ENCODE data around the gene DNAJC4. TPM values are rescaled to one million over a fixed set of nuclear protein-coding genes. Genes with fewer than 3 reads are reported as not detected.
"Not testable (repeated sequence)": the region's sequence is repeated elsewhere in the genome, so short reads cannot be mapped to it uniquely, and the experiment has no call there.

The DNAJC4 gene
- polyA plus RNA-seq, 1 donor, result 65.1 TPM

GRCh38 chr11:64244966-64245365 lies 14.6 kb downstream of the DNAJC4 start:
- DNase-seq (ENCODE audit: low read depth), result no peak

- DNase-seq (ENCODE audit: low read depth), result no peak
Measured at GRCh38 chr11:64245401-64245796, 15.1 kb downstream of the DNAJC4 start.

GRCh38 chr11:64245797-64246620 lies 15.7 kb downstream of the DNAJC4 start:
- DNase-seq (ENCODE audit: low read depth), result no peak

- DNase-seq (ENCODE audit: low read depth), result not testable (repeated sequence)
Measured at GRCh38 chr11:64246621-64246870, 16.2 kb downstream of the DNAJC4 start.

- DNase-seq (ENCODE audit: low read depth), result no peak
Measured at GRCh38 chr11:64246871-64247728, 16.8 kb downstream of the DNAJC4 start, which contains the start of gene PPP1R14B. PPP1R14B (minus strand) TSS chr11:64246943; CDS start chr11:64246673, 270 bp downstream.

- no peak for DNase-seq (ENCODE audit: low read depth)
Measured at GRCh38 chr11:64247729-64248531, 17.6 kb downstream of the DNAJC4 start.

- no peak for DNase-seq (ENCODE audit: low read depth)
Measured at GRCh38 chr11:64248578-64248977, 18.2 kb downstream of the DNAJC4 start.

GRCh38 chr11:64249038-64249437 lies 18.7 kb downstream of the DNAJC4 start:
- DNase-seq (ENCODE audit: low read depth), result no peak

GRCh38 chr11:64249563-64250414 lies 19.4 kb downstream of the DNAJC4 start:
- no peak for DNase-seq (ENCODE audit: low read depth)

GRCh38 chr11:64250415-64251015 lies 20.2 kb downstream of the DNAJC4 start:
- DNase-seq (ENCODE audit: low read depth), result no peak

- DNase-seq (ENCODE audit: low read depth), result no peak
Measured at GRCh38 chr11:64251016-64251752, 20.8 kb downstream of the DNAJC4 start, which contains the start of gene PLCB3. PLCB3 (plus strand) TSS chr11:64251530; CDS start chr11:64251650, 120 bp downstream.

- no peak for DNase-seq (ENCODE audit: low read depth)
Measured at GRCh38 chr11:64251753-64252002, 21.3 kb downstream of the DNAJC4 start.

GRCh38 chr11:64252003-64252872 lies 21.9 kb downstream of the DNAJC4 start:
- DNase-seq (ENCODE audit: low read depth), result no peak

GRCh38 chr11:64253043-64253442 lies 22.7 kb downstream of the DNAJC4 start:
- DNase-seq (ENCODE audit: low read depth), result no peak

- no peak for DNase-seq (ENCODE audit: low read depth)
Measured at GRCh38 chr11:64253481-64253880, 23.1 kb downstream of the DNAJC4 start.

- DNase-seq (ENCODE audit: low read depth), result no peak
Measured at GRCh38 chr11:64254326-64254725, 24.0 kb downstream of the DNAJC4 start.

GRCh38 chr11:64255135-64256128 lies 25.1 kb downstream of the DNAJC4 start:
- no peak for DNase-seq (ENCODE audit: low read depth)

GRCh38 chr11:64256300-64256699 lies 26.0 kb downstream of the DNAJC4 start:
- no peak for DNase-seq (ENCODE audit: low read depth)
